NCI-H1105 treated with DMSO at 0.1 percent for 48 hours (cell line): ENCODE results near the gene INSC.

Experiments used
- DNase-seq: peaks from one replicate; lab custom pipeline; 2025; lab: John Stamatoyannopoulos, UW

INSC gene

GRCh38 chr11:15217416-15217815 lies 102.7 kb downstream of the INSC start:
- no peak for DNase-seq

DNA sequence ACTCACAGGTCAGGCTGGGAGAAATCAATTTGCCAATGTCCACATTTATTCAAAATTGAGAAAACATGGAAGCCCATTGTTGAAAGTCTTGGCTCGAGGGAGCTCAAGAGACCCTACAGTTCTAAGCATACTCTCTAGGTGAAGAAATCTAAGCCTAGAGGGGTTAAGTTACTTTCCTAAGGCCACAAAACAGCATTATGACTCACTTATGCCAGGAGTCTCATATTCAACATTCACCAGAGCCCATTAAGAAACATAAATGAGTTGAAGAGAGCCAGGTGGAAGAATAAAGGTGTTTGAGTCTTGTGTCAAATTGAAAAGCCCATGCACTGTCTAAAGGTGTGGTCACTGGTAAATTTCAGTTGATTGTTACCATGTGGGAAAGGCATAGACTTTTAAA lies 108.1 kb downstream of the INSC start:
- DNase-seq, result no peak

GRCh38 chr11:15223318-15223717 lies 108.6 kb downstream of the INSC start:
- DNase-seq, result peak; percentile 25

GRCh38 chr11:15224466-15224865 lies 109.7 kb downstream of the INSC start:
- DNase-seq, result no peak

DNA sequence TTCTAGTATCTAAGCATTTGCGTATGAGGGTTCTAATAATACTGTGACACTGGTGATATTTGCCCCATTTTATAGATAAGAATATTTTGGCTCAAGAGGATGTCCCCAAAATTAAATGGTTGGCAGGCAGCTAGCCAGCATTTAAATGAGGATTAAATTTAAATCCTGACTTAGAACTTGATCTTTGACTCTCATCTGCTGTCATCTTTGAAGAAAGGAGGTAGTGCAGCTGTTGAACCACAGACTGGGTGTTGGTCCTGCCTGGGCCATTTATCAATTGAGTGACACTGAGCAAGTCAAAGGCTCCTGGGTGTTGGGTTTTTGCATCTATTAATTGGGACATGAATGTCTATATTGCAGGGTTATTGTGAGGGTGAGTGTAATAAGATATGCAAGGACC lies 112.3 kb downstream of the INSC start:
- DNase-seq, result no peak

DNA sequence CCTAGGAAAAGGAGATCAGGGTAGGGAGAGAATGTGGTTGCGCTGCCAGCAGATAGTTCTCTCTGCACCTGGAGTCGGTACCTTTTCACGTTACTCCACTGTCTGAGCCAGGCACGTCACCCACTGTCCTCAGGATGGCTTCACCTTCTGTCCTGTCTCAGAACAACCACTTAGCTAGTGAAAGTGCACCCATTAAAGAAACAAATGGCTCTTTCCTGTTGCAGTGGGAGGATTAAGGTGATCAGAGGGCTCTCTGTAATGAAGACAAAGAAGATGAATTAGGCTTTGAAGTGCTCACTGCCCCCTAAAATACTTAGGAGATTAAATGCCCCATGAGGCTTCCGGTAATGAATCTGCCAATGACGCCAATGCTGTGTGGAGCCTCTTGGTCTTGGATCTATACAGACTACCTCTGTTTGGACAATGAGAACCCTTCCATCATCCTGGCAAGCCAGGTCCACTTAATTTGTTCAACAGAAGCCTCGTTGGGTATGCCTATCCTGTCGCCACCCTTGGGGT lies 113.7 kb downstream of the INSC start:
- DNase-seq, result no peak

DNA sequence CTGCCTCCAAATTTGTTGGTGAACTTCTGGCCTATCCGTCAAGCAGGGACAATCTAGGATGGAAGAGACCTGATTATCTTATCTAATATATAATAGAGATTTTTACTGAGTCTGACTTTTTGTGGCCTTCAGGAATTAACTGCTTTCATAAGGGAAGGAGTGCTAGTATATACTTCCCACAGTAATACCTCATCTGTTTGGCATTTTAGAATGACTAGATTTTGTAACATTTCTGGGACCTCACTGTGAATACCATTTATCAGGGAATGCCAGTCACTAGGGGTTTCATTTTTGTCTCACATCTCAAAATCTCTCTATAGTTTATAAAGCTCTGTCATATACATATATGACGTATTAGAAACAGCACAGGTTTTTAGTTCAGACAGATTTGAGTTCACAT lies 114.3 kb downstream of the INSC start:
- DNase-seq, result no peak

GRCh38 chr11:15232496-15232895 lies 117.8 kb downstream of the INSC start:
- DNase-seq, result no peak

DNA sequence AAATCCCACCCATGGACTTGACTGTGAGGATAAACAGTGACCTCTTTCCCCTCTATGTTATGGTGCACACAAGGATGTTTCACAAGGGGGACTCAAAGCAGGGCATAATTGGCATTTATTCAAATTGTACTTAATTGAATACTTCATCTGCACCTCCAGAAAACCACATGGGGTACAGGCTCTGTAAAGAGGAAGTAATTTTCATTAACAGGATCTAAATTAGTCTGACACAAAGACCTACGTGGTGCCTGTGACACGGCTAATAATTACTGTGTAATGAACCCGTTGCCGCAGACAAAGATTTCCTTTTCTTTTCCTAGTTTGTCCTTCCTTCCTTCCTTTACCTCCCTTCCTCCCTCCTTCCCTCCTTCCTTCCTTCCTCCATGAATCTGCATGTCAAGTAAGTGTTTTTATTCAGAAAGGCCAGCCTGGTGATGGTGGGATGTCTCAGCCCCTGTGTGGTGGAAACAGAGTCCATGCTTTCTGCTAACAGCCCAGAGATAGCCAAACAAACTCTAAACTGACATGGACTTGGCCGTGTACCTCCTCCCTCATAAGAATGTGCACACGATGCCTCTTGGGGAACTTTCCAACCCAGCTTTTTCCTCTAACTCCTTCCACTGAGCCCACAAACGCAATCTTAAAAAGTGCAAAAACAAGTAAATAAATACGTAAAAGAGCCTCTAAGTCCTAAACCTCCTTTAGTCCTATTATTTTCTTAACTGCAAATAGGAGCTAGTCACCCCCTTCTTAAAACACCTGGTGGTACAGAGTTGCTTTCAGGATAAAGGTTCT lies 118.8 kb downstream of the INSC start:
- DNase-seq, result no peak

GRCh38 chr11:15234796-15235195 lies 120.1 kb downstream of the INSC start:
- DNase-seq, result no peak

GRCh38 chr11:15236559-15236958 lies 121.8 kb downstream of the INSC start:
- no peak for DNase-seq

GRCh38 chr11:15238856-15239255 lies 124.1 kb downstream of the INSC start:
- DNase-seq, result no peak

DNA sequence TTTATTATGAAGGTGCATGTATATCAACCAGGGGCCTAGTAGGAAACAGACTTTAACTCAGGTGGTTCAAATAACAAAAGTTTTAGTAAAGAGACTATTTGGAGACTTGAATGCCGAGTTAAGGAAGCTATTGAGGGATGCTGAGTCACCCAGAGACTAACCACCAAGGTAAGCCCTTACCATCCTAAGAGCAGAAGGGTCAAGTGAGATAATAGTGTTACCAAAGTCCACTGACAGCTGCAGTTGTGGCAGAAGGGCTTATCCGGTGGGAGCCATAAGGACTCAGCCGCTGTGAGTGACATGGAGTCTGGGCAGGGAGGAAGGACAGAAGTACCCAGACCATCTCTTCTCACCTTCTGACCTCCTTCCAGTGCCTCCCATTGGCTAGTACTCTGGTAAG lies 134.0 kb downstream of the INSC start:
- DNase-seq, result no peak

DNA sequence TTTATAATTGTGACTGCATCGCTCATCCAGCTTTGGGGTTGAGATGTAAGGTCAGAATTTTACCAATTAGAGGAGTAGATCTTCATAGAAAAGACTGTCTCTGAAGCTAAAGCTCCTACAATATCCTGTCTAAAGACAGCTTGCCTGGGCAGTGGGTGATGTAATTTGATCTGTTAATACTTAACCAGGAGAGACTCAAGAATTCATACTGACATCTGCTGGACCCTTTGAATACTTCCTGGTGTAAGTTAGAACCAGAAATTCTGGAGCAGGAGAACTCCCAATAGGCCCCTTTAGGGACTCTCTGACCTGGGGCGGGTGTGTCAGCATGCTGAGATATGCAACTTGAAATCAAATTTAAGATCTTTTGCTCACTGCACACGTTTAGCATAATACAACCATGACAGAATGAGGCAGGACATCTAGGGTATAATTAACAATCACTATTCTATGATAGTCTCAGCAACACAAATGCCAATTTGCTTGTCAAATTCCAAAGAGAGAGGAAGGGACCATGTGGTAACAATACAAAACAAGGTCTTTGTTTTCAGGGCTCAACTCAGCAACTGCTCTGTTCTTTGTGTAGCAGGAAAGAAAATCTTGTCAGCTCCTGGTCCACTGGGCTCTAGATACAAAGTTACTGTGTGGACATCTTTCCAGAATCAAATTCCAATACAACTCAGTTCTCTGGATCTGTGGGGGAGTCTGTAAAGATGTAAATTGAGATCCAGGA lies 143.9 kb downstream of the INSC start:
- peak; percentile 77 for DNase-seq

DNA sequence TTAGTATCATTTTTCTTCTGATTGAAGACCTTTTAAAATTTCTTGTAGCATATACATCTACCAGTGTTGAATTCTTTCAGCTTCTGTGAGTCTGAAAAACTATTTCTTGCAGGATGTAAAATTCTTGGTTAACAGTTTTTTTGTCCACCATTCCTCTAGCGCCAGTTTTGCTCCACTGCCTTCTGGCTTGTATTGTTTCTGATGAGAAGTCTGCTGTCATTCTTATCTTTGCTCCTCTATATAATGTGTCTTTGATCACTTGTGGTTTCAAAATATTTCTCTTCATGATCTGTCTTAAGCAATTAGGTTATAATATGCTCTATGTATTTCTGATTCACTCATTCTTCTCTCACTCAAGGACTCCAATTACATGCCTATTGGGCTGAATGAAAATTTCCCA lies 152.3 kb downstream of the INSC start:
- no peak for DNase-seq

- no peak for DNase-seq
These were observed 153.9 kb downstream of the INSC start for GRCh38 chr11:15268598-15268997.

- no peak for DNase-seq
These were observed 160.4 kb downstream of the INSC start for GRCh38 chr11:15275141-15275540.

GRCh38 chr11:15276621-15277020 lies 161.9 kb downstream of the INSC start:
- DNase-seq, result peak; percentile 57

DNA sequence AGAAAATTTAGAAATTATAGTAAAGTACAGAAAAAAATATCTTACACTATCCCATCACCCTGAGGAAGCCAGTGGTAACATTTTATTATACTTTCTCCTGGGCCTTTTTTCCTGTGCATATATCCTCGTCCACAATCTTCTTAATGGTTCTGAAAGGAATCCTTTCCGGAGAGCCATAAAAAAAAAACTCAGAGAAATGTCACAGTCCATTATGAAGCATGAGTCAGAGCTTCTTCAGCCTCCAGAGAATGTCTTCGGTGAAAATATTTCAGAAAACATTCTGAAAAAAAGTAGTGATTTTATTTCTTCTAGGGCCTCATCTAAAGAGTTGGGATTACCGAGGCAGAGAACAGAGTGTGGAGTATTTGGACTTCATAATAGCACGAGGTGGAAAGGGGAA lies 163.4 kb downstream of the INSC start:
- DNase-seq, result no peak

GRCh38 chr11:15280393-15280792 lies 165.7 kb downstream of the INSC start:
- no peak for DNase-seq

- DNase-seq, result no peak
These were observed 168.0 kb downstream of the INSC start for GRCh38 chr11:15282754-15283153.

GRCh38 chr11:15286465-15286864 lies 171.7 kb downstream of the INSC start:
- no peak for DNase-seq

- DNase-seq, result no peak
These were observed 174.1 kb downstream of the INSC start for GRCh38 chr11:15288863-15289262.
